Colonic mucosa (tissue), 4 donors: Measurements from ENCODE around the gene SDS. TPM values are rescaled to one million over a fixed set of nuclear protein-coding genes. Genes with fewer than 3 reads are reported as not detected.

Experiments used
- DNase-seq: peaks from one replicate; pipeline ENCODE4 v3.0.0-alpha.2; 2020
- H3K27ac ChIP-seq: fragments of 200-600 bp; one replicate; pipeline ENCODE4 v1.8.0; 2021
- H3K27me3 ChIP-seq: fragments of 200-600 bp; one replicate; pipeline ENCODE4 v1.8.0; 2021
- H3K36me3 ChIP-seq: fragments of 200-600 bp; one replicate; pipeline ENCODE4 v1.8.0; 2021
- H3K4me1 ChIP-seq: fragments of 200-600 bp; one replicate; pipeline ENCODE4 v1.8.0; 2021; ENCODE audit warnings: mild to moderate bottlenecking
- H3K4me3 ChIP-seq: fragments of 200-600 bp; one replicate; pipeline ENCODE4 v1.8.0; 2021
- H3K9ac ChIP-seq, 2 donors: one replicate each; pipeline ENCODE4 v1.7.0; 2013; ENCODE audit warnings: control low read depth in 2 of 2, low read depth in 2 of 2, low read length in 2 of 2
- H3K9me3 ChIP-seq: fragments of 200-600 bp; one replicate; pipeline ENCODE4 v1.8.0; 2021
- CTCF ChIP-seq: fragments of 200-600 bp; IDR thresholded peaks from one replicate; pipeline ENCODE4 v1.8.0; 2022; ENCODE audit warnings: antibody characterized with exemption, mild to moderate bottlenecking
- intact Hi-C: fragments of 100-400 bp; cut with DNase I; formaldehyde crosslinking; loops from one replicate; pipeline ENCODE4 v1.14.1; 2022
- total RNA-seq, 2 donors: library from RNA; stranded (reverse); fragmentation: NEBNext Ultra II Directional in 1 of 2; extraction: Animal tissue kit (Norgen Biotek cat#: 25700) in 1 of 2; gene quantifications; one replicate each; pipeline ENCODE4 v1.2.1, GENCODE V29; 2021
- donor health status: healthy.
- donor health status: DM: no; HTN: no; CAD: no.
- donor health status: DM: no; HTN: no; CAD: no.

SDS gene
- total RNA-seq, 2 donors from 2014 or later = 1.0 to 4.4 TPM

GRCh38 chr12:113348849-113349536, 54.7 kb downstream of the SDS start:
- Histone ChIP-seq H3K27ac (no peak overlapping the region), H3K9ac (no peak overlapping the region), H3K36me3 (no peaks in the 10 kb centered on the region), H3K4me1 (no peaks in the 10 kb centered on the region), H3K27me3 (no peaks in the 10 kb centered on the region), H3K9me3 (no peaks in the 10 kb centered on the region), H3K4me3 (no peak overlapping the region)
- intact Hi-C loops = no loop called here
- TF ChIP-seq CTCF = no peak
- no peak for DNase-seq

- DNase-seq = no peak
- intact Hi-C loops = no loop called here
- Histone ChIP-seq H3K27me3 (no peaks in the 10 kb centered on the region), H3K4me1 (no peaks in the 10 kb centered on the region), H3K36me3 (no peaks in the 10 kb centered on the region), H3K9ac (no peak overlapping the region), H3K27ac (no peak overlapping the region), H3K9me3 (no peaks in the 10 kb centered on the region), H3K4me3 (no peak overlapping the region)
- no peak for TF ChIP-seq CTCF
Measured at GRCh38 chr12:113347892-113348291, 55.8 kb downstream of the SDS start.

GRCh38 chr12:113347107-113347506, 56.6 kb downstream of the SDS start:
- DNase-seq = no peak

GRCh38 chr12:113346353-113346752, 57.3 kb downstream of the SDS start:
- no peaks in the 10 kb centered on the region for H3K4me1 ChIP-seq
- no peaks in the 10 kb centered on the region for H3K9me3 ChIP-seq
- no peak for TF ChIP-seq CTCF
- intact Hi-C loops = no loop called here
- H3K9ac ChIP-seq = no peak overlapping the region
- H3K27ac ChIP-seq = no peak overlapping the region
- DNase-seq = no peak
- H3K27me3 ChIP-seq = no peaks in the 10 kb centered on the region
- H3K4me3 ChIP-seq = no peak overlapping the region
- H3K36me3 ChIP-seq = no peaks in the 10 kb centered on the region

More at GRCh38 chr12:113347107-113347506, 56.6 kb downstream of the SDS start:
- H3K27me3 ChIP-seq = no peaks in the 10 kb centered on the region
- TF ChIP-seq CTCF = no peak
- H3K36me3 ChIP-seq = no peaks in the 10 kb centered on the region
- no peaks in the 10 kb centered on the region for H3K9me3 ChIP-seq
- no peaks in the 10 kb centered on the region for H3K4me1 ChIP-seq
- no peak overlapping the region for H3K9ac ChIP-seq
- H3K4me3 ChIP-seq = no peak overlapping the region
- intact Hi-C loops = no loop called here
- no peak overlapping the region for H3K27ac ChIP-seq

- intact Hi-C loops = no loop called here
- Histone ChIP-seq H3K4me1 (no peaks in the 10 kb centered on the region), H3K4me3 (no peak overlapping the region), H3K27me3 (no peaks in the 10 kb centered on the region), H3K9ac (no peak overlapping the region), H3K27ac (no peak overlapping the region), H3K9me3 (no peaks in the 10 kb centered on the region), H3K36me3 (no peaks in the 10 kb centered on the region)
- DNase-seq = no peak
- no peak for TF ChIP-seq CTCF
Measured at GRCh38 chr12:113345318-113345717, 58.4 kb downstream of the SDS start.

Other genes starting within 250 kb of the SDS start
- 10 to 100 TPM; 54.8 to 98.3 TPM for gene DDX54, start 218.4 kb downstream of the SDS start, total RNA-seq
- 10 to 100 TPM; 13.9 to 26.9 TPM for gene RITA1, start 218.2 kb downstream of the SDS start, total RNA-seq
- 10 to 100 TPM; 55.5 to 85.6 TPM for gene TPCN1, start 182.4 kb downstream of the SDS start, total RNA-seq
- 10 to 100 TPM; 34.3 to 44.1 TPM for gene SLC8B1, start 68.8 kb downstream of the SDS start, total RNA-seq
- gene PLBD2, start 45.3 kb downstream of the SDS start, total RNA-seq = 10 to 100 TPM; 20.2 to 23.4 TPM
- gene SDSL, start 18.5 kb upstream of the SDS start, total RNA-seq = 10 to 100 TPM; 14.2 to 35.2 TPM
- not detected for gene LHX5, start 68.0 kb upstream of the SDS start, total RNA-seq